Measurements from ENCODE around the gene GPRIN2.

Gene GPRIN2

DNA sequence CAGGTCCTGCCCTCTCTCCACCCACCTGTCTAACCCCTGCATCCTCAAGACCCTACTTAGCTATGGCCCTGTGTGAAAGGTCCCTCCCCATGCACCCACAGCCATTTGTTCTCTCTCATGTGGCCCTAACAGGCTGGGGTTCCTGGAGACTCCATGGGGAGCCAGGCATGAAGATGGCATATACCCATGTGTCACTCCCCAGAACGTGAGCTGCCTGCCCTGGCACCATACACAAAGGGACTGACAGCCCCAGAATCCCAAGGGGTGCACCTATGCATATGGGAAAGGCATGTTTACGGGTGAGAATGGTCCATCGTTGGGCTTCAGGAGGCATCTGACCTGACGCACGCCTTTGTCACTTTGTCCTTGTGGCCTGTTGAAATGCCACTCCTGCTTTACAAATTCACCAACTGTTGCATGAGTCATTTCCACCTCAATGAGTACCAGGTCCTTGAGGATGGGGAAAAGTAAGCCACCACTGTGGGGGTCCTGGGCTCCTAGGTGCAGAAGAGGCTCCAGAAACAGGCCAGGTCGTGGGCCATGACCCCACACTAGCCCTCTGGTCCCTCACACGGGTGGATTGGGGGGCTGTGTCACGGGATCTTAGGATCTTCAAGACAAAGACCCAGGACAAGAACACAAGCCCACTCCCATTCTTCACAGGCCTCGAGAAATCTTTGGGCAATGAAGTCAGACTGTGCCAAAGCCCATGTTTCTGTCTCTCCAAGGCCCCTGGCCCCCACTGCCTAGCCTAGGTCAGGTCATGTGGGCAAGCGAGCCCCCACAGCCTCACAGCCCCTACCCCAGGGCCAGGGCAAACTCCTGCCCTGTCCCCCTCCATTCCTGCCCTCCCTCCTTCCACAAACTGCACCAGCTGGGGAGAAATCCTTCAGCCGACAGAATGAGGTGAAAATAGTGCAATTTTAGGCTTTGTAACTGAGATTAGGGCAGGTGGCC is 8.6 kb downstream of the GPRIN2 start:
- no peak for DNase-seq

- peak; percentile 47 for DNase-seq
Observed at GRCh38 chr10:46546591-46547540, 9.6 kb downstream of the GPRIN2 start.

DNA sequence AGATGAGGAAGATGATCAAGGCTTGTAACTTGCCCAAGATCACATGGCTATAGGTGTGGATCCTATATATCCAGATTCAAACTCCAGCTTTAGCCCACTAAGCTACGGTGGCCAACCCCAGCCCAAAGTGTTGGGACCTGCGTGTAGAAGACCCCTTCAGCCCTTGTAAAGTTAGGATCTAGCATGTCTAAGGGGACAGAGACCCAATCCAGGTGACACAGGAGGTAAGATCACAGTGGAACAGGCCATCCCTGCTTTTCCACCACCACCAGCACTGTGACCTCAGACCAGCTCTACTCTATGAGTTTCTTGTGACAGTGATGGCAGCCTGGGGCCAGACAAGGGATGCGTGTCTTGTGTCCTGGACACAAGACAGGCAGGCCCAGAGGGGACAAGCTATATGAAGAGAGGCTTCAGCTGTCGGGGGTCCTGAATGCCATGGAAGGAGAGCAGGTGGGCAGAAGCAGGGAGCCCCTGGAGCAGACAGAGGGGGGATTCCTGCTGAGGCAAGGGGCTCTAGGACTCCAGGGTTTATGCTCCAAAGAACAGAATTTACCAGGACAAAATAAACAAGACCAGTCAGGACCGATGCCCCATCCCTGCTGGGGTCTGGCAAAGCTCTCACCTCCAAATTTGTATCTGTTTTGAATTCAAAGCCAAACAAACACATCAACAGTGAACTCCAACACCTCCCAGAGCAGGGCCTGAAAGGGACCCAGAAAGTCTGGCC is 10.4 kb downstream of the GPRIN2 start:
- DNase-seq, result no peak

GRCh38 chr10:46544989-46545791 is 11.3 kb downstream of the GPRIN2 start:
- DNase-seq, result no peak

- no peak for DNase-seq
Observed at GRCh38 chr10:46543466-46544377, 12.7 kb downstream of the GPRIN2 start.

DNA sequence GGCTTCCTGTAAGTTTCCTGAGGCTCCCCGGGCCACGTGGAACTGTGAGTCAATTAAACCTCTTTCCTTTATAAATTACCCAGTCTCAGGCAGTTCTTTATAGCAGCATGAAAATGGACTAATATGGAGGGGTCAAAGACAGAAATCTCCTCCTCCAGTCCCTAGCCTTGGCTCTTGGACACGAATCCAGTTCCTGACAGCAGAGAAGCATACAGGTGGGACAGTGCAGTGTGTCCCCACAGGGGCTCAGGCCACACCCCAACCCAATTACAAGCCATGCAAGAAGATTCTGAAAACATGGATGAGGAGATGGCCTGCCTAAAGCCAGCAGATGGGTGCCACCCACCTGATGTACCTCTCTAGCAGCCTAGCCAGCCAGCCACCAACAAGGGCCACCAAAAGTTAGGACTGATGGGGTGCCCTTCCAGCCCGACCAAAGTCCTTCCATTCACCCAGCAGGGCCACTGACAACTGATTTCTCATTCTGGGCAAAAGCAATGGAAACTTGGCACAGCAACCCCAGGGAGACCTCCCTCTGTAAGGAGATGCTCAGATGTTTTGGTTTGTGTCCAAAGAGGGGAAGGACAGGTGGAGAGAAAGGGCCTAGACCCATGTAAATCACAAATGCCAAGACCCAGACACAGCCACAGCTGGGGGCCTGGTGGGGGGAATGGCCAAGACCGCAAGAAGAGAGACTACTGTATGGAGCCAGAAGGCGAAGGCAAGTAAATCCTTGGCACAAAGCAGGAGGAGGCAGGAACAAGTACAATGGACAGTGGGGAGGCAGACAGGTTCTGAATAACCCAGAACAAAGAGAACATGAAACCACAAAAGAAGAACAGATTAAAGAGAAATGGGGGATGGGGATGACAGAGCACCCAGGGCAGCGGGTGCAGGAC is 13.6 kb downstream of the GPRIN2 start:
- DNase-seq, result no peak

DNA sequence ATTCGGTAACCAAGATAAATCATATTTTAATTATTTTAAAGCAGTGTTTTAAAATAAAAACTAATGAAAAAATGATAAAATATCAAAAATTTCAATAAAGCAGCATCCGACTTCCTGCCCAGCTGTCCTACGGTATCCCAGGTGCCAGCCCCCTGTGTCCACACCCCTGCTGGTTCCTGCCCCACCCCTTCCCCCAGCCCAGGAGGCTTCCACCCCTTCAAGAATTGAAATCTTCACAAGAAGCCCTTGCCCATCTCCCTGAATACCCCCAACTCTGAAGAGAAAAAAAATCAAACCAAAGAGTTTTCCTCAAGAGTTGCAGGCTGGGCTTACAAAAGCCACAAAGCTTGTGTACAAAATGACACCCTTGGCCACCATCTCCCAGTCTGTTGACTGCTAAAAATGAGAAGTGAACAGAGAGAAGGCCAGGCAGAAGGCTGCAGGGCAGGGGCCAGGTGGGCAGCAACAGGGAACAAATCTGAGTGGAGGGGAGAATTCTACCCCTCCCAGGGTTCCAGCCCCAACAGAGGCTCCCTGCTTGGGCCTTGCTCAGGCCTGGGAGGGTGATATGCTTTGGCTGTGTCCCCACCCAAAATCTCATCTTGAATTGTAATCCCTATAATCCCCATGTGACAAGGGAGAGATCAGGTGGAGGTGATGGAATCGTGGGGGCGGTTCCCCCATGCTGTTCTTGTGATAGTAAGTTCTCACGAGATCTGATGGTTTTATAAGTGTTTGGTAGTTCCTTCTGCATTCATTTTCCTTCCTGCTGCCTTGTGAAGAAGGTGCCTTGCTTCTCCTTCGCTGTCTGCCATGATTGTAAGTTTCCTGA is 14.5 kb downstream of the GPRIN2 start:
- DNase-seq, result no peak

DNA sequence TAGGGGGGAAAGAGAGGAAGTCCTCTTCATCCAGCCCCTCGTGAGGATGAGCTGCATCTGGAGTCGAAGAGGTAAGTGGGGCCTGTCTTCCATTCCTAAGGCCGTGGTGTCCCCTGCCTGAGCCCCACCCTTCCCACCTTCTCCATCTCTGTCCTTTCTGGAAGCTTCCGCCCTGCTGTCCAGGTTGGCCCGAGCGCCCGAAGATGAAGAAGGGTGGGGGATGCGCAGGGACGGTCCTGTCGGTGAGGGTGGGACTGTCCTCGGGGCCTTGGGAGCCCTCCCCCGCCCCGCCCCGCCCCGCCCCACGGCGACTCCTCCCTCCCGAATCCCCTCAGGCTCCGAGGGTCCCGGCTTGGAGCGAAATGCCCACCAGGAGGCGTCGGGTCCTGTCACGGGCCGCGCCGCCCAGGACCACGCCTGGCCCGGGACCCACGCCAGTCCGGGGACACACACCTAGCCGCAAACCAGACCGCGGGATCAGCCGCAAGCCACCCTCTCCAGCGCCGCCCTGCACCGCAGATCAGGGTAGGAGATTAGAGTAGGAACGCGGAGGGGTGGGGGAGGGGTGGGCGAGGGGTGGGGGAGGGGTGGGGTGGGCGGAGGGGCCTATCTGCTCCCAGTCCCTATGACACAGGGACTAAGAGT is 15.3 kb downstream of the GPRIN2 start:
- DNase-seq, result no peak

DNA sequence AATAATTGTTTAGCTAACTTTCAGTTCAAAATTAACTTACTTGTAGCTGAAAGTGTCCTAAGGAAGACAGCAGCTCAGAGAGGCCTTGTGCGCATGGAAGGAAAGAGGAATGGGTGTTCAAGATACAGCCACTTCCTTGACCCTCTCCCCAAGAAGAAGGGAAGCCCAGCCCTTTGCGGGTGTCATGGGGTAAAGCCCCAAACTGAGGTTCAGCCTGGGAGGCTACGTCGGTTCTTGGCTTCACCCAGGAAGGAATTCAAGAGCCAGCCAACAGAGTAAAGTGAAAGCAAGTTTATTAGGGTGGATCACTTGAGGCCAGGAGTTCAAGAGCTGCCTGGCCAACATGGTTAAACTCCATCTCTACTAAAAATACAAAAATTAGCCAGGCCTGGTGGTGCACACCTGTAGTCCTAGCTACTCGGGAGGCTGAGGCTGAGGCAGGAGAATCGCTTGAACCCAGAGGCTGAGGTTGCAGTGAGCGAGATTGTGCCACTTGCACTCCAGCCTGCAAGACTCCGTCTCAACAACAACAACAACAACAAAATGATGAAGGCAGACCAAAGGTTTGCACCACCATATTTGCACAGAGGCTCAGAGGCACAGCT is 15.9 kb downstream of the GPRIN2 start:
- DNase-seq, result no peak

DNA sequence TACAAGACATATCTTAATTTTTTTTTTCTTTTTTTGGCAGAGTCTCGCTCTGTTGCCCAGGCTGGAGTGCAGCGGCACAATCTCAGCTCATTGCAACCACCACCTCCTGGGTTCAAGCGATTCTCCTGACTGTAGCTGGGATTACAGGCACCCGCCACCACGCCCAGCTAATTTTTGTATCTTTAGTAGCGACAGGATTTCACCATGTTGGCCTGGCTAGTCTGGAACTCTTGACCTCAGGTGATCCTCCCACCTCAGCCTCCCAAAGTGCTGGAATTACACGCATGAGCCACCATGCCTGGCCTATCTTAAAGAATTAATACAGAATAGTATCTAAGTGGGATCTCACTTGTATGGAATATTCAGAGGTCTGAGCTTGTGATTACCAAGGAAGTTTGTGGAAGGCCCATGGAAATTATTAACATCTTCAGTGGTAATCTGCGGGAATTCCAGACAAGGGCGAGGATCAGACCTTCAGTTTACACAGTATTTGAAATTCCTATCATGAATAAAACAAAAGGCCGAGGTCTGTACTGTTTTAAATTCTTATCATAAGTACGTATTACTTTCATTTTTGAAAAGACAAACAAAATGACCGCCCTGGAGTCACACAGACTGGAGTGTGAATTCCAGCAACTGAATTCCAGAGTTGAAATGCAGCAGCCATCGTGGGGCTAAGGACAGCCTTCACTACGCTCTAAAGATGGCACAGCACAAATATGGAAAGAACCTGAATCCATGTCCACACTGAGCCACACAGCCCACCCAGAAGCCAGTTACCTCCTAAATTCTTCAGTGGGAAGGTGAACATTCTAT is 16.7 kb downstream of the GPRIN2 start:
- DNase-seq, result no peak

GRCh38 chr10:46538717-46539426 is 17.6 kb downstream of the GPRIN2 start:
- no peak for DNase-seq

- no peak for DNase-seq
Observed at GRCh38 chr10:46538155-46538554, 18.3 kb downstream of the GPRIN2 start.

DNA sequence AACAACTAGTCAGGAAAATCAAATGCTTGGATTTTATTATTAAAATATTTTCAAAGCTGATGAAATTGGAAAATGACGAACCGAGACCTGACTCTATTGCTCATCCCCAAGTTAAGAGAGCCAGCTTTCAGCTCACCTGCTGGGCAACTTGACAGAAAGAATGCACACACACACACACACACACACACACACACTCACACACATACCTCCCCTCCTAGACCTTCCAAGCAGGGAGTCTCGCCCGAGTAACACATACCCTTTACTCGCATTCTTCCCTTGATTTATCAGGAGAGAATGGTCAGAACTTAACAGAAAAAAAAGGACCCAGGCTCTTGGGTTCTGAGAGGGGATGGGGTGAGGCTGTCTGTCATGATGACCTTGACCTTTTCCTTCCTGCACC is 19.1 kb downstream of the GPRIN2 start:
- DNase-seq, result no peak

GRCh38 chr10:46536781-46537180 is 19.7 kb downstream of the GPRIN2 start:
- no peak for DNase-seq

- no peak for DNase-seq
Observed at GRCh38 chr10:46536171-46536570, 20.3 kb downstream of the GPRIN2 start.

GRCh38 chr10:46534828-46535524 is 21.5 kb downstream of the GPRIN2 start:
- DNase-seq, result no peak
